ENCODE data around the gene KYAT1. TPM values are rescaled to one million over a fixed set of nuclear protein-coding genes. Genes with fewer than 3 reads are reported as not detected.

The KYAT1 gene
- total RNA-seq, 1 experiment from 2014 or later, result 34.1 TPM

DNA sequence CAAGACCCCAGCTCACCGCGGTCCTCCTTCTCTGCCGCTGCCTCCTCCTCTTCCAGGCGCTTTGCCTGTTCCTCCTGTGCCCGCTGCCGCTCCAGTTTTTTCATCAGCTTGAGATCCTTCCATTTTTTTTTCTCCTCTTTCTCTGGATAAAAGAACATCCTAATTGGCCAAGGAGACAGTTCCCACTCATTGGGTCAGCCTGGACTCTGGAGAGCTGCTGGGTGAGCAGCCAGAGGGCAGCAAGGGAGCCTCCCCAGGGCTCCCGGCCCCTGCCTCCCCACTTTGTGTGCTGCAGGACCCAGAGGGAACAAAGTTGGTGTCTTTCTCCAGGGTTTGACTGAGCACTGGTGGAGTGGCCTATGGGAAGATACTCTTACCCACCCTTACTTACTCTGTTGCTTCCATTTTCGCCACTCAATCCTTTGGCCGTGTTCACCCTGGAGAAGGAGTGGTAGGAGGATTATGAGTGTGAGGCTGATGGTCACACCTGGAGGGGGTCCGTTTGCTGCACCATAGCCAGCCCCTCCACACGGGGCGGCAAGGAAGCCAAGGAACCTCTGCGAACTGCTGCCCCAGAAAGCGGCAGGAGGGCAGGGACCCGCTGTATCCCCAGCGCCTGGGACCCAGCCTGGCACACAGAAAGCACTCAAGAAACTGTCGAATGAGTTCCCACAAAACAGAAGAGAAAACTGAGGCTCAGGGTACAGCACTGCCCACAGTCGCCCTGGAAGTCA, 52.9 kb downstream of the KYAT1 start:
- peak overlapping the region; percentile 89 for H3K27ac Mint-ChIP-seq
- no peaks in the 10 kb centered on the region for H3K27me3 Mint-ChIP-seq (ENCODE audit: low read depth)
- CTCF ChIA-PET, result interaction anchor here (1.0 to 1.8 kb wide), 9 partner anchors 10 to 207 kb away, joined by 3 to 40 read pairs (median 4); partner anchors contain the start of genes ENDOG, MIGA2 and PKN3
- H3K4me1 Mint-ChIP-seq, result peaks cover 8% of the 10 kb centered on the region
- peak overlapping the region; percentile 93 for H3K4me3 Mint-ChIP-seq
- no peaks in the 10 kb centered on the region for H3K9me3 Mint-ChIP-seq
- no peak for TF ChIP-seq RELA (CRISPR knock-in tag; IDR thresholded peaks at IDR 0.05; ENCODE audit: borderline replicate concordance)
- TF ChIP-seq, protein P1, sequence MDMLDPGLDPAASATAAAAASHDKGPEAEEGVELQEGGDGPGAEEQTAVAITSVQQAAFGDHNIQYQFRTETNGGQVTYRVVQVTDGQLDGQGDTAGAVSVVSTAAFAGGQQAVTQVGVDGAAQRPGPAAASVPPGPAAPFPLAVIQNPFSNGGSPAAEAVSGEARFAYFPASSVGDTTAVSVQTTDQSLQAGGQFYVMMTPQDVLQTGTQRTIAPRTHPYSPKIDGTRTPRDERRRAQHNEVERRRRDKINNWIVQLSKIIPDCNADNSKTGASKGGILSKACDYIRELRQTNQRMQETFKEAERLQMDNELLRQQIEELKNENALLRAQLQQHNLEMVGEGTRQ (CRISPR knock-in tag; IDR thresholded peaks at IDR 0.05), result 0 out of 2 replicates have a peak, but pooled peaks have one; percentile 14
- ATAC-seq, result peak; percentile 1; the same call in 1 of the 2 replicates
- DNase-seq (ENCODE audit: low spot score), result no peak
- POLR2A ChIA-PET, result interaction anchor here (0.6 to 4.1 kb wide), 4 partner anchors 10 to 199 kb away, joined by 4 to 26 read pairs (median 6); partner anchors contain the start of genes ENDOG and SH3GLB2
- peaks cover 54% of the 10 kb centered on the region for H3K36me3 Mint-ChIP-seq

- H3K27me3 Mint-ChIP-seq (ENCODE audit: low read depth), result no peaks in the 10 kb centered on the region
- ChIA-PET POLR2A (interaction anchor here (4.1 kb wide), 1 partner anchor 9 kb away, joined by 26 read pairs; the partner anchor contains the start of gene ENDOG), CTCF (interaction anchor here (1.1 kb wide), 1 partner anchor 126 kb away, joined by 3 read pairs; the partner anchor contains the start of gene PKN3)
- H3K4me1 Mint-ChIP-seq, result peaks cover 8% of the 10 kb centered on the region
- H3K36me3 Mint-ChIP-seq, result peaks cover 49% of the 10 kb centered on the region
- DNase-seq (ENCODE audit: low spot score) (no peak), ATAC-seq (no peak)
- no peaks in the 10 kb centered on the region for H3K9me3 Mint-ChIP-seq
- no peak overlapping the region for H3K27ac Mint-ChIP-seq
- peak overlapping the region; percentile 93 for H3K4me3 Mint-ChIP-seq
- TF ChIP-seq ZBTB21 (CRISPR knock-in tag; IDR thresholded peaks at IDR 0.05; ENCODE audit: borderline replicate concordance) (no peak), ZNF121 (CRISPR knock-in tag; IDR thresholded peaks at IDR 0.05) (peak; percentile 79; the same call in 1 of the 2 replicates), ZNF232 (CRISPR knock-in tag; IDR thresholded peaks at IDR 0.05) (no peak)
Measured at GRCh38 chr9:128828267-128828666, 53.5 kb downstream of the KYAT1 start.

DNA sequence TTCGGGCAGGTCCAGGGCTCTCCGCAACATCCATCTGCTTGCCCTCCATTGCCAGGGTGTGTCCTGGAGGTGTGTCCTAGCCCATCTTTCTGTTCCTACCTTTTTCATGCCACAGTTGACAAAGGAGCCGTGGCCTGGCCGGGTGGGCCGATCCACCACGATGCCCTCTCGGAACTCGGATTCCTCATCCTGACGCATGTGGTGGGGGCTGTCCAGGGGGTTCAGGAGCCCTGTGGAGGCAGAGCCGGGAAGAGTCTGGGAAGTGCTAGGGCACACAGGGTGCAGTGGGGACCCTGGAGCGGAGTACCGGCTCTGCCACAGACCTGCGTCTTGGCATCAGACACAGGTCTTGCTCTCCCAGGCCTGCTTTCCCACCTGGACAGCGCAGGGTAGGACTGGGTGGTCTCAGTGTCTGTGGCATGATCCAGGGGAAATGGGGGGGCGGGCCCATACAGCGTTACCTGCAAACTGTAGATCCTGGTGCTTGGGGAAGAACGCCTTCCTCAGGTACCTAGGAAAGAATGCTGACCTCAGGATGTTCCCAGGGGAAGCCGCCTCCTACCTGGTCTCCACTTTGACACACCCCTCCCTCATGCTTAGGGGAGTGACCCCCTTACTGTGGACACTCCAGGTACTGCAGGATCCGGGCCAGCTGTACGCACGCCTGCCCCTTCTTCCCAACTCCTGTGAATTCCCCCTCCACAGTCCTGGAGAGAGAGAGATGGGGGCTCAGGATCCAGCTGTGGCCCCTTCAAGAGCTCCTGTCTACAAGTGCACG, 55.6 kb downstream of the KYAT1 start:
- ChIA-PET CTCF (interaction anchor here (1.8 kb wide), 1 partner anchor 8 kb away, joined by 7 read pairs; the partner anchor contains the start of gene ENDOG), POLR2A (interaction anchor here (4.1 kb wide), 1 partner anchor 7 kb away, joined by 26 read pairs; the partner anchor contains the start of gene ENDOG)
- Mint-ChIP-seq H3K9me3 (no peaks in the 10 kb centered on the region), H3K4me3 (no peak overlapping the region), H3K36me3 (peaks cover 57% of the 10 kb centered on the region), H3K27me3 (ENCODE audit: low read depth) (no peaks in the 10 kb centered on the region), H3K27ac (no peak overlapping the region), H3K4me1 (peaks cover 8% of the 10 kb centered on the region)
- peak; percentile 32 for DNase-seq (ENCODE audit: low spot score)
- no peak for TF ChIP-seq E2F4 (CRISPR knock-in tag; IDR thresholded peaks at IDR 0.05; ENCODE audit: borderline replicate concordance, low read depth)
- TF ChIP-seq, protein P2, sequence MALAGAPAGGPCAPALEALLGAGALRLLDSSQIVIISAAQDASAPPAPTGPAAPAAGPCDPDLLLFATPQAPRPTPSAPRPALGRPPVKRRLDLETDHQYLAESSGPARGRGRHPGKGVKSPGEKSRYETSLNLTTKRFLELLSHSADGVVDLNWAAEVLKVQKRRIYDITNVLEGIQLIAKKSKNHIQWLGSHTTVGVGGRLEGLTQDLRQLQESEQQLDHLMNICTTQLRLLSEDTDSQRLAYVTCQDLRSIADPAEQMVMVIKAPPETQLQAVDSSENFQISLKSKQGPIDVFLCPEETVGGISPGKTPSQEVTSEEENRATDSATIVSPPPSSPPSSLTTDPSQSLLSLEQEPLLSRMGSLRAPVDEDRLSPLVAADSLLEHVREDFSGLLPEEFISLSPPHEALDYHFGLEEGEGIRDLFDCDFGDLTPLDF (CRISPR knock-in tag; IDR thresholded peaks at IDR 0.05), result no peak
- TF ChIP-seq CTCF (IDR thresholded peaks at IDR 0.05), result peak; percentile 15; the same call in 1 of the 2 replicates
- no peak for TF ChIP-seq RELA (CRISPR knock-in tag; IDR thresholded peaks at IDR 0.05; ENCODE audit: borderline replicate concordance)
- no peak for TF ChIP-seq CBFB (CRISPR knock-in tag; IDR thresholded peaks at IDR 0.05; ENCODE audit: low read depth)
- peak; percentile 31 for ATAC-seq

- H3K27me3 Mint-ChIP-seq (ENCODE audit: low read depth), result no peaks in the 10 kb centered on the region
- ChIA-PET CTCF (interaction anchor here (0.6 kb wide), 1 partner anchor 168 kb away, joined by 3 read pairs; no protein-coding TSS in a partner anchor), POLR2A (no interaction called here)
- no peak overlapping the region for H3K4me3 Mint-ChIP-seq
- DNase-seq (ENCODE audit: low spot score) (no peak), ATAC-seq (no peak)
- H3K27ac Mint-ChIP-seq, result no peak overlapping the region
- TF ChIP-seq, protein P1 (CRISPR knock-in tag; IDR thresholded peaks at IDR 0.05), result no peak
- peaks cover 8% of the 10 kb centered on the region for H3K4me1 Mint-ChIP-seq
- H3K36me3 Mint-ChIP-seq, result peaks cover 57% of the 10 kb centered on the region
- no peaks in the 10 kb centered on the region for H3K9me3 Mint-ChIP-seq
Measured at GRCh38 chr9:128824911-128825310, 56.8 kb downstream of the KYAT1 start.
